ENCODE results near the gene TCTN1. TPM values are rescaled to one million over a fixed set of nuclear protein-coding genes. Genes with fewer than 3 reads are reported as not detected.

Gene TCTN1
- total and polyA plus RNA-seq, 2 of the 13 experiments (the other 11 are each of a cell fraction or from before 2014, with no cell fraction given) = 13.6 to 16.0 TPM

- TF ChIP-seq ZSCAN22 (CRISPR knock-in tag; IDR thresholded peaks at IDR 0.05) = no peak
- TF ChIP-seq PHF21A (CRISPR knock-in tag; IDR thresholded peaks at IDR 0.05) = no peak
- TF ChIP-seq ZNF563 (CRISPR knock-in tag; IDR thresholded peaks at IDR 0.05) = peak; percentile 88
- no peak for TF ChIP-seq ZNF256 (CRISPR knock-in tag; conservative IDR thresholded peaks at IDR 0.05)
- no peak for TF ChIP-seq NR2F2 (IDR thresholded peaks at IDR 0.05; ENCODE audit: borderline replicate concordance, low read depth)
- no peak for TF ChIP-seq ARNTL (CRISPR knock-in tag; IDR thresholded peaks at IDR 0.05)
- peak; percentile 44 for TF ChIP-seq ZNF501 (CRISPR knock-in tag; IDR thresholded peaks at IDR 0.05)
- TF ChIP-seq, protein P1, sequence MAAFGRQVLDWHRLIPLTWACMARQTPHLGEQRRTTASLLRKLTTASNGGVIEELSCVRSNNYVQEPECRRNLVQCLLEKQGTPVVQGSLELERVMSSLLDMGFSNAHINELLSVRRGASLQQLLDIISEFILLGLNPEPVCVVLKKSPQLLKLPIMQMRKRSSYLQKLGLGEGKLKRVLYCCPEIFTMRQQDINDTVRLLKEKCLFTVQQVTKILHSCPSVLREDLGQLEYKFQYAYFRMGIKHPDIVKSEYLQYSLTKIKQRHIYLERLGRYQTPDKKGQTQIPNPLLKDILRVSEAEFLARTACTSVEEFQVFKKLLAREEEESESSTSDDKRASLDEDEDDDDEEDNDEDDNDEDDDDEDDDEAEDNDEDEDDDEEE (CRISPR knock-in tag; IDR thresholded peaks at IDR 0.05) = 0 out of 2 replicates have a peak, but pooled peaks have one; percentile 49
- TF ChIP-seq PRMT3 (CRISPR knock-in tag; IDR thresholded peaks at IDR 0.05; ENCODE audit: borderline replicate concordance, low read depth) = no peak
- TF ChIP-seq, protein P2, sequence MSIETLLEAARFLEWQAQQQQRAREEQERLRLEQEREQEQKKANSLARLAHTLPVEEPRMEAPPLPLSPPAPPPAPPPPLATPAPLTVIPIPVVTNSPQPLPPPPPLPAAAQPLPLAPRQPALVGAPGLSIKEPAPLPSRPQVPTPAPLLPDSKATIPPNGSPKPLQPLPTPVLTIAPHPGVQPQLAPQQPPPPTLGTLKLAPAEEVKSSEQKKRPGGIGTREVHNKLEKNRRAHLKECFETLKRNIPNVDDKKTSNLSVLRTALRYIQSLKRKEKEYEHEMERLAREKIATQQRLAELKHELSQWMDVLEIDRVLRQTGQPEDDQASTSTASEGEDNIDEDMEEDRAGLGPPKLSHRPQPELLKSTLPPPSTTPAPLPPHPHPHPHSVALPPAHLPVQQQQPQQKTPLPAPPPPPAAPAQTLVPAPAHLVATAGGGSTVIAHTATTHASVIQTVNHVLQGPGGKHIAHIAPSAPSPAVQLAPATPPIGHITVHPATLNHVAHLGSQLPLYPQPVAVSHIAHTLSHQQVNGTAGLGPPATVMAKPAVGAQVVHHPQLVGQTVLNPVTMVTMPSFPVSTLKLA (IDR thresholded peaks at IDR 0.05) = no peak
- no peak for TF ChIP-seq ZNF550 (CRISPR knock-in tag; IDR thresholded peaks at IDR 0.05; ENCODE audit: borderline replicate concordance)
- TF ChIP-seq MTF1 (CRISPR knock-in tag; IDR thresholded peaks at IDR 0.05) = no peak
- no peak for TF ChIP-seq ZNF44 (CRISPR knock-in tag; IDR thresholded peaks at IDR 0.05)
- no peak for TF ChIP-seq ZNF589 (CRISPR knock-in tag; conservative IDR thresholded peaks at IDR 0.05)
- TF ChIP-seq RFX5 (IDR thresholded peaks at IDR 0.05; ENCODE audit: low read depth, low read length) = no peak
- TF ChIP-seq, protein P3, sequence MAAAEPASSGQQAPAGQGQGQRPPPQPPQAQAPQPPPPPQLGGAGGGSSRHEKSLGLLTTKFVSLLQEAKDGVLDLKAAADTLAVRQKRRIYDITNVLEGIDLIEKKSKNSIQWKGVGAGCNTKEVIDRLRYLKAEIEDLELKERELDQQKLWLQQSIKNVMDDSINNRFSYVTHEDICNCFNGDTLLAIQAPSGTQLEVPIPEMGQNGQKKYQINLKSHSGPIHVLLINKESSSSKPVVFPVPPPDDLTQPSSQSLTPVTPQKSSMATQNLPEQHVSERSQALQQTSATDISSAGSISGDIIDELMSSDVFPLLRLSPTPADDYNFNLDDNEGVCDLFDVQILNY (CRISPR knock-in tag; conservative IDR thresholded peaks at IDR 0.05) = no peak
- no peak for TF ChIP-seq ZNF530 (CRISPR knock-in tag; IDR thresholded peaks at IDR 0.05; ENCODE audit: low read depth)
- peak; percentile 60; the same call in 1 of the 2 replicates for TF ChIP-seq GZF1 (CRISPR knock-in tag; IDR thresholded peaks at IDR 0.05)
- no peak for TF ChIP-seq RARA (CRISPR knock-in tag; IDR thresholded peaks at IDR 0.05)
- TF ChIP-seq PHF20 (CRISPR knock-in tag; IDR thresholded peaks at IDR 0.05) = no peak; the same call in 1 of the 2 replicates
- peak; percentile 45; the same call in 1 of the 2 replicates for TF ChIP-seq BCL3 (CRISPR knock-in tag; IDR thresholded peaks at IDR 0.05)
- TF ChIP-seq ZNF20 (CRISPR knock-in tag; IDR thresholded peaks at IDR 0.05) = 0 out of 2 replicates have a peak, but pooled peaks have one; percentile 33
- TF ChIP-seq HOMEZ (CRISPR knock-in tag; IDR thresholded peaks at IDR 0.05; ENCODE audit: low read depth) = no peak
- TF ChIP-seq KAT2B (IDR thresholded peaks at IDR 0.05; ENCODE audit: borderline replicate concordance, low read depth, low read length) = no peak
These were observed 31.4 kb upstream of the TCTN1 start (continued) for GRCh38 chr12:110582276-110583136.
